CD4-positive, alpha-beta T cell treated with Interleukin-12 subunit alpha and Interleukin-12 subunit beta, for 1 hour (primary cell): ENCODE data around the gene ATP5F1A.
"Not testable (repeated sequence)": the region's sequence is repeated elsewhere in the genome, so short reads cannot be mapped to it uniquely, and the experiment has no call there.

Experiments used
- DNase-seq: peaks from one replicate; pipeline ENCODE4 v3.0.0-alpha.2; 2020

ATP5F1A gene

DNA sequence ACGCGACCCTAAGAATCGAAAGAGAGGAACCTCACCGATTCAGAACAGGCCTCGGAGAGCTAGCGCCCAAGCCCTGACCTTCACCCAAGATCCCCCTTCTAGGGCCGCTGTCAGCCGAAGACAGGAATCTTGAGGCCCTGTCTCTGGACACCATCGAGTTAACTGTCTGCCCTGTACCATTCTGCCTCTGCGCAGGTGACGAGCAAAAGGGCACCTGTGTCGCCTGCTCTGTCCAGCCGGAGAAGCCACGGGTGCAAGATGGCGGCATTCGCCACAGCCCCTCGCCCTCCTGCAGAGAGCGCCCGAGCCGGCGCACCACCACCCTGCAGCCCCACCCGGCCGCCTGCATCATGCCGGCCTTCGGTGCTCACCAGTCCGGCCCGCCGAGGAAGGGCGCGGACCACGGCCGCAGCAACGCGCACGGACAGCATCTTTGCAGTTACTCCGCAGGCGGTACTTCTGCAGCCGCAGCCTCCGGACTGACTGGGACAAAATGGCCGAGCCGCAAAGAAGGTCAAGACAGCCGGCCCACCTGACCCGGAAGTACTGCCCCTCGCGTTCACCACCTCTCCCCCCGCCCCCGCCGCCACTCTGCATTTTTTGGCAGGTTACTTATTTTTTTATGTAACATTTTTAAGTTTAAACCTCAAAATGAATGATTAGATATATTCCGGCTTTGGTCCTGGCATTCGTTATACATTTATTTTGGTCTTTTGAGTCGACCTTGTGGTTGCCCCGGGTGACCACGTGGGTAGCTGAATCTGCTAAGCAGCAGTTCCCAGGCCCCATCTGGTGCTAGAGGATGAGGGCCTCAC lies at the start of gene ATP5F1A:
Gene ATP5F1A, minus strand, starts transcription at position 496 of the 815 bp plus-strand sequence. Its CDS starts 65 bp downstream, at position 431.
- DNase-seq, result peak; percentile 84

DNA sequence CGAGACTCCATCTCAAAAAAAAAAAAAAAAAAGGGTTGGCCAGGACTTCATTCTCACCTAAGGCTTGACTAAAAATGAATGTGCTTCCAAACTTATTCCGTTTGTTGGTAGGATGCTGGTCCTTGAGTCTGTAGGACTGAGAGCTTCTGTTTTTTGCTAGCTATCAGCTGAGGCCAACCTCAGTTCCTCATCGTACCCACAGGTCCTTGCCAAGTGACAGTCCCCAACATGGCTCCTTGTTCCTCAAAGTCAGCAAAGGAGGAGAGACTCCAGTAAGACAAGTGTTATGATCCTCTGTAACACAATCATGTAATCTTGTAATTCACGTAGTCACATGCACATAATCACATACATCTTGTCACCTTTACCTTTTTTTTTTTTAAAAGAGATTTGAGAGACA lies 43.1 kb upstream of the ATP5F1A start:
- DNase-seq, result no peak

DNA sequence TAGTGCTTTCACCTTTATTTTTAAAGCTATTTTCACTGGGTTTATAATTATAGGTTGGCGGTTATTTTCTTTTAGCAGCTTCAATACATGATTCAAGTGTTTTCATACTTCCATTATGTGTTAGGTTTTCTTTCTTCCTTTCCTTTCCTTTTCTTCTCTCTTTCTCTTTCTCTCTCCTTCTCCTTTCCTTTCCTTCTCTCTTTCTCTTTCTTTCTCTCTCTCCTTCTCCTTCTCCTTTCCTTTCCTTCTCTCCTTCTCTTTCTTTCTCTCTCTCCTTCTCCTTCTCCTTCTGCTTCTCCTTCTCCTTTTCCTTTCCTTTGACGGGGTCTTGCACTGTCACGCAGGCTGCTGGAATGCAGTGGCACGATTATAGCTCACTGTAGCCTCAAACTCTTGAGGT lies 42.1 kb upstream of the ATP5F1A start:
- no peak for DNase-seq

DNA sequence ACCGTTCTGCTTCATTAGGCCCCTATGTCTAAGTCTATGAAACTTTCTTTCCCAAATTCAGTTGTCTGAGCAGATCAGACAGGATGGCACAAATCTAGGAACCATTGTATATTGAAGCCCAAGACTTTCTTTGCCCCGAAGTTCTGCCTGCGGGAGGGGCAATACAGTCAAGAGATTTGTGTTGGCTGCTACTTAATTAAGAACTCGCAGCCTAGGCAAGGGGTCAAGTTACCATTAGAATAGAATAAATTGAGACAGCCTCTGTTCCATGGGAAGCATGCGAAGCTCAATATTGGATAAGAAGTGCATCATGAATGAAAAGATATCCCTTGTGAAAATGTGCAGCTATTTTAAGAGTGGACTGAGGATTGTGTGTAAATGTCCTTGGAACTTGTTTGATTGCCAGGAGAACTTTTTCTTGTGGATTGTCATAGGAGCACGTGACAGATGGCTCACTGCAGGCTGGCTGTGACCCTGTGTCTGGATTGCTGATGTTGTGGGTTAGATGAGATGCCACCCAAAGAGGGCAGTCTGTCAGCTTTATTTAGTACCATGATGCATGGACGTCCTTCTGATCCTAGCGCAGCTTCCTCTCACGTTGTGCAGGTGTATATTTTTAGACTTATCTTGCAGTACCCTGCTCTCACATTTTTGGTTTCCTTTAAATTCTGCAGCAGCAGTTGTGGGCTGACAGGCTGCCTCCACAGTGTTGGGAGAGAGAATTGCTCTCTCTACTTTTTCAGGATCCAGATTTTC lies 37.0 kb upstream of the ATP5F1A start:
- no peak for DNase-seq

DNA sequence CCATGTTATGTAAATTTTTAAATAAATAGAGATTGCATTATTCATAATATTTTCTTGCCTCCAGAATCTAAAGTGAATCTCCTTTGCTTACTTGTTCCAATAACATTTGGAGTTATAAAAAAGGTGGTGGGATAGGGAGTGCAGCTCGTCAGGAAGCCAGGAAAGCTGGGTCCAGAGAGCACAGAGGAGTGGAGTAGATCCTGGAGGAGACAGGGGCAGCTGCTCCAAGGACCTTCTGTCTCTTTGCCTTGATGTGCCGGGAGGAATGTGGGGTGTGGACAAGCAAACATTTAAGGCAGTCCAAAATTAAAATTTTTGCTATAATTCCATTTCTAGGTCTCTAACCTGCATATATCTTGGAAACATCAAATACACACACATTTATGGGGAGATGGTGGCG lies 35.4 kb upstream of the ATP5F1A start:
- DNase-seq, result no peak

DNA sequence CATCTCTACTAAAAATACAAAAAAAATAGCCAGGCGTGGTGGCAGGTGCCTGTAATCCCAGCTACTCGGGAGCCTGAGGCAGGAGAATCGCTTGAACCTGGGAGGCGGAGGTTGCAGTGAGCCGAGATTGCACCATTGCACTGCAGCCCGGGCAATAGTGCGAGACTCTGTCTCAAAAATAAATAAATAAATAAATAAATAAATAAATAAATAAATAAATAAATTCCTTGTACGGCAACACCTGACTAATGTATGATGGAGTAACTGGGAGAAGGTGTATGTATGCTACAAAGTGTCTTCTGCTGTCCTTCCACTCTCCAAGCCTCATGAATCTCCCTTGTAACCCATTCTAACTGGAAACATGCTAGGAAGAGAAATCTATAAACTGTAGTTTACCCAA lies 32.5 kb upstream of the ATP5F1A start:
- DNase-seq, result not testable (repeated sequence)

DNA sequence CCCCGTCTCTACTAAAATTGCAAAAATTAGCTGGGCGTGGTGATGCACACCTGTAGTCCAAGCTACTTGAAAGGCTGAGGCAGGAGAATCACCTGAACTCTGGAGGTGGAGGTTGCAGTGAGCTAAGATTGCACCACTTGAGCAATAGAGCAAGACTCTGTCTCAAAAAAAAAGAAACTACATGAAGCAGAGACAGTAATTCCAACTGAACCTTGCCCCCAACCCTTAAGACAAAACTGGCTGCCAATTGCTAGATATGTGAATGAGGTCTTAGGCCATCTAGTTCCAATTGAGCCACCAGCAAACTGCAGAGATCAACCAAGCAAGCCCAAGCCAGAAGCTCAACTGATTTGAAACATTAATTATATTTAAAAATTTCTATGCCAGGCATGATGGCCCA lies 32.0 kb upstream of the ATP5F1A start:
- no peak for DNase-seq

DNA sequence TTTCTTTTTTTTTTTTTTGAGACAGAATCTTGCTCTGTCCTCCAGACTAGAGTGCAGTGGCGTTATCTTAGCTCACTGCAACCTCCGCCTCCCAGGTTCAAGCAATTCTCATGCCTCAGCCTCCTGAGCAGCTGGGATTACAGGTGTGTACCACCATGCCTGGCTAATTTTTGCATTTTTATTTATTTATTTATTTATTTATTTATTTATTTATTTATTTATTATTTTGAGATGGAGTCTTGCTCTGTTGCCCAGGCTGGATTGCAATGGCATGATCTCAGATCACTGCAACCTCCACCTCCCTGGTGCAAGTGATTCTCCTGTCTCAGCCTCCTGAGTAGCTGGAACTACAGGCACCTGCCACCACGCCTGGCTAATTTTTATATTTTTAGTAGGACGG lies 28.5 kb upstream of the ATP5F1A start:
- not testable (repeated sequence) for DNase-seq

DNA sequence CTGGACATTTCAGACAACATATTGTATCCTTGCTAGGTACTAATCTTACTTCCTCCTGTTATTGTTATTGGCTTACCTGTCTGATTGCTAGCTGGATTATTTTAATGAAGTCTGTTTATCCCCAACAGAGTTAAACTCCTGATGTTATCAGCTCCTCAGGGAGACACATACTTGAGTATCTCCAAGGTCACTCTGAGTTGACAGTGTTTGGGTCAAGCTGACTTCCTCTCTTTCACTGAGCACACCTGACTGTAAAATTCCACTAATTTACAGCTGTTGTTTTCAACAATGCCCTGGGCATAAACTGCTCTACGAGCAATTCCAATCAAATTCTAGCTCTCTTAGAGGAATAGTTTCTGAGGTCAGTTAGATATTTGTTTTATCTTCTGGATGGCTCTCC lies 15.7 kb upstream of the ATP5F1A start:
- no peak for DNase-seq

DNA sequence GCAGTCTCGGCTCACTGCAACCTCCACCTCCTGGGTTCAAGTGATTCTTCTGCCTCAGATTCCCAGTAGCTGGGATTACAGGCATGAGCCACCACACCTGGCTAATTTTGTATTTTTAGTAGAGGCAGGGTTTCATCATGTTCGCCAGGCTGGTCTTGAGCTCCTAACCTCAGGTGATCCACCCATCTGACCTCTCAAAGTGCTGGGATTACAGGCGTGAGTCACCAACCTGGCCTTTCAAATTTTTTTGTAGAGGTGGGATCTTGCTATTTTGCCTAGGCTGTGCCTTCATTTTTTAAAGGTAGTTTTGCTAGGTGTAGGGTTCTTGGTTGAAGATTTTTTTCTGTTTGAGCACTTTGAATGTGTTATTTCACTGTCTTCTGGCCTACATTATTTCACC lies 12.3 kb upstream of the ATP5F1A start:
- no peak for DNase-seq

DNA sequence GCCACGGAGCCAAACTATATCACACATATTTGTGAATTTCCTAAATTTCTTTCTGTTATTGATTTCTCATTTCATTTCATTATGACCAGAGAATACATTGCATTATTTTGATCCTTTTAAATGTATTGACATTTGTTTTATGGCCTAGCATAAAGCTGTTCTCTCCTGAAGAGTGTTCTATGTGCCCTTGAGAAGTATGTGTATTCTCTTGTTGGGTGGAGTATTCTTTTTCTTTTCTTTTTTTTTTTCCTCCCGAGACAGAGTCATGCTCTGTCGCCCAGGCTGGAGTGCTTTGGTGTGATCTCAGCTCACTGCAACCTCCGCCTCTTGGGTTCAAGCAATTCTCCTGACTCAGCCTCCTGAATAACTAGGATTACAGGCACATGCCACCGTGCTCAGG lies 11.3 kb upstream of the ATP5F1A start:
- no peak for DNase-seq

DNA sequence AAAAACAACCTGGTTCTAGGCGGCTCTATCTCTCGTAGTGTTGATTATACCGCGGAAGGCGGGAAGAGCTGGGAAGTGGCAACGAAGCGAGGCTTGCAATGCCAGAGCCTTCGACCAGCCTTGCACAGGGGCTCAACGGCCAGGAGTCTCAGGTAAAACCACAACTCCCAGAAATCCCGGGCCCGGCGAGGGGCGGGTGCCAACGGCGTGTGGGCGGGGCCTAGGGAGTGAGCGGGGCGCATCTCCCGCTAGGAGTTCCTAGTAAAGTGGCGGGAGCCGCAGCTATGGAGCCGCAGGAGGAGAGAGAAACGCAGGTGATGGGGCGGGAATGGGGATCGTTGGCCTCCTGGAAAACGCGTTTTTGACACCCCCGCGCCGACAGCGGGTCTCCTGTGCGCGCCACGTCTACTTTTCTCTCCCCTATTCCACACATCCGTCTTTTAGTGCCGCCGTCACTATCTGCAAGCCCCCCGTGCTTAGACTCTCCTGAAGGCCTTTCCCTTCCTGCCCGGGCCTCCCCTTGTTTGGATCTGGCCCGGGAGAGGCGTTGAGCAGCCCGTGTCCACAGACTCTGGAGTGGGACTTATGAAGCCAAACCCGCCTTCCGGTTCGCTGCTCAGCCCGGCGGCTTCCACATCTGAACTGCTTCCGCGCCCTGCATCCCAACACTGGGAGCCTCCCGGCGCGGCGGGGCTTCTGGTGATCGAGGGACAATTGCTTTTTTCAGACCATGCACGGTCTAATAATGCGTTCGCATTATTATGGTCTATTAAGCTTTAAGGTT lies 6.2 kb upstream of the ATP5F1A start, which contains the start of gene HAUS1:
Gene HAUS1, plus strand, starts transcription at position 258 of the 784 bp plus-strand sequence. Its CDS starts 27 bp downstream, at position 285.
- DNase-seq, result peak; percentile 80

DNA sequence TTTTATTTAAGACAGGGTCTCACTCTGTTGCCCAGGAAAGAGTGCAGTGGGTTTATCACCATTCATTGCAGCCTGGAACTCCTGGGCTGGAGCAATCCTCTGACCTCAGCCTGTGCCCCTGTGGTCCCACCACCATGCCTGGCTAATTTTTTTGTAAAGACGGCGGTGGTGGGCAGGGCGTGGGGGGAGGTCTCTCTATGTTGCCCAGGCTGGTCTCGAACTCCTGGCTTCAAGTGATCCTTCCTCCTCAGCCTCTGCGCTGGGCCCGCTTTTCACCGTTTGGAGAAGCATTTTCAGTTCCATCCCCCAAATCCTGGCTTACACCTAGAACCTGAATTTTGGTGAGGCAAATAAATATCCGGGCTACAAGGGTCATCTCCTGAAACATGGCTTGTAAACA lies 1.4 kb upstream of the ATP5F1A start:
- no peak for DNase-seq

DNA sequence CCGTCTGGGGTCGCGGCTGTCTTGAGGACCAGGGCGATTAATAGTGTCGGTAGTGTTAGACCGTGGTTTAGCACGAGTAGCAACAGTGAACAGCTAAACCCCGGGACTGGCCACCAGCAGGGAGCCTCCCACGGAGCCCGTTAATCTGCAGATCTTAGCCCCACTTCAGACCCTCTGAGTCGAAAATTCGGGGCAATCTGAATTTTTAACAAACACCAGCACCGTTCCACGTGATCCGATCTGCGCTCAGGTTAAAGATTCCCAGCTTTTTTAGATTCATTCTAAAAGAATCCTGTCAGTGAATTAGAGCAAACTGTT lies 479 bp upstream of the ATP5F1A start:
- DNase-seq, result no peak

DNA sequence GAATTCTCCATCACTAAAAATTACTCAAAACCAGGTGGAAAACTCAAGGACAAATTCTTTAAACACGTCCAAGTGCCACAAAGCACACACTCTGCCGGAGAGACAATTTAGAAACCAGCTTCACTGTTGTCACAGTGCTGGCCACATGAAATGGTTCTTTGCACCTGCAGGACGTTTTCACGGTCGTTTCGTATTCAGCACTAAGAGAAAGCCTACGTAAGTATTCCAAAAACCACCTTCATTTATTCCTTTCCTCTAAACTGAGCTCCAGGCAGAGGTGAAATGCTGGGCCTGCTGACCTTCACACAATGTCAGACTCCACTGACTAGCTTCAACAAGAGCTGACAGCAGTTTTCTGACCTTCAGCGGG lies 680 bp downstream of the ATP5F1A start:
- DNase-seq, result peak; percentile 32

DNA sequence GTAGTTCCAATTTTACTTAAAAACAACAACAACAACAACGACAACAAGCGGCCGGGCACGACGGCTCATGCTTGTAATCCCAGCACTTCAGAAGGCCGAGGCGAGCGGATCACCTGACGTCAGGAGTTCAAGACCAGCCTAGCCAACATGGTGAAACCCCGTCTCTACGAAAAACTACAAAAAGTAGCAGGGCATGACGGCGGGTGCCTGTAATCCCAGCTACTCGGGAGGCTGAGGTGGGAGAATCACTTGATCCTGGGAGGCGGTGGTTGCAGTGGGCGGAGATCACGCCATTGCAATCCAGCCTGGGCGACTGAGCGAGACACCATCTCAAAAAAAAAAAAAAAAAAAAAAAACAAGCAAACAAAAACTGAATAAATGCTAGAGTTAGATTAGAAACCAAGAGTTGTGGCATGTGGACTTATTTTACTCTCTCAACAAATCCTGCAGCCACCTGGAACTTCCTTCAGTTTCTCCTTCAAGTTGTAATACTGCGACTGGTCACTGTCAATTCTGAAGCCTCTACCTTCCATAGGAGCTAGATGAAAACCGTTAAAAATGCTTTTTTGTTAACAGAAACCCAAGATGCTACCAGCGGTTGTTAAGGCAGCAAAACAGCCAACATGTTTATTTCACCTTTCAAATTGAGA lies 1.3 kb downstream of the ATP5F1A start:
- DNase-seq, result no peak

DNA sequence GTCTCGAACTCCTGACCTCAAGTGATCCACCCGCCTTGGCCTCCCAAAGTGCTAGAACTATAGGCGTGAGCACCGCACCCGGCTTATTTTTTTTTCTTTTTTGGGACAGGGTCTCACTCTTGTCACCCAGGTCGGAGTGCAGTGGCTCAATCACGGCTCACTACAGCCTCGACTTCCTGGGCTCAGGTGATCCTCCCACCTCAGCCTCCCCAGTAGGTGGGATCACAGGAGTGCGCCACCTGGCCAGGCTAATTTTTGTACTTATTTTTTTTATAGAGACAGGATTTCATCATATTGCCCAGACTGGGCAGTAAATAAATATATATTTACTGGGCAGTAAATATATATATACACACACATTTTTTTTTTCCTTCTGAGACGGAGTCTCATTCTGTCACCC lies 2.6 kb downstream of the ATP5F1A start:
- no peak for DNase-seq

DNA sequence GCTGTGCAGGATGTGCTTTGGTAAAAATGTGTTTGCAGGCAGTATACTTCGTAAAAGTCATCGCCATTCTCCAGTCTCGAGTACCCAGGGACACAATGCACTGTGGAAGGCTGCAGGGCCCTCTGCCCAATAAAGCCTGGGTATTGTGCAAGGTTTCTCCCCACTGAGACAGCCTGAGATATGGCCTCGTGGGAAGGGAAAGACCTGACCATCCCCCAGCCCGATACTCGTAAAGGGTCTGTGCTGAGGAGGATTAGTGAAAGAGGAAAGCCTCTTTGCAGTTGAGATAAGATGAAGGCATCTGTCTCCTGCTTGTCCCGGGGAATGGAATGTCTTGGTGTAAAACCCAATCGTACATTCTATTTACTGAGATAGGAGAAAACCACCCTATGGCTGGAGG lies 9.6 kb downstream of the ATP5F1A start:
- not testable (repeated sequence) for DNase-seq

DNA sequence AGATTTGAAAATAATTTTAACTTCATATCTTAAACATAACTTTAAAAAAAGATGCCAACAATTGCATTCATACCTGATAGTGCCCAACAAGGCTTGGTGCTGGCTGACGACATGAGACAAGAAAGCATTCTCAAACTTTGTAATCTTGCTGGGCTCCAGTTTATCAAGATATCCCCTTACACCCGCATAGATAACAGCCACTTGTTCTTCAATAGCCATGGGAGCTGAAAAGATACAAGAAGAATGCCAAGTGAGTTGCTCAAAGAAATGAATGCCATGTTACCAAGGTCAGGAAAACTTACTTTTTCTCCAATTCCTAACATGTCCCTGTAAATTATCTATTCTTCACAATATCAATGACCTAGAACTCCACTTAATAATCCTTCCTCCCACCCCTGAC lies 13.7 kb downstream of the ATP5F1A start:
- no peak for DNase-seq

DNA sequence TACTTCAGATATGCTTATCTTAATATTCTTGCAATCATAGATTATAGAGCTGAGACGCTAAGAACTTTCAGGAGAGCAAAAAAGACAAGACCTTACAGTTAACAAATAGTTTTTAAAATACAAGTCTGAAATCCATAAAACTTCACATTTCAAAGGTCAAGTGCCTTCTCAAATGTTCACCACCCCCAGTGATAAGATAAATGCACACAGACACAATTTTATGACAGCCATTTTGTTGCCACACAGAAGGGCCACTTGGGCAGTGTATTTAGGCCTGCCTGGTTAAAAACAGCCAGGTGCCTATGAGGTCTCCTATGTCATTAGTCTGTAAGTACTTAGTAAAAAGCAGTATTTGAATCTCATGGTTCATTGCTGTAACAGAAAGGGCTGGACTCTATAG lies 17.9 kb downstream of the ATP5F1A start:
- DNase-seq, result no peak

DNA sequence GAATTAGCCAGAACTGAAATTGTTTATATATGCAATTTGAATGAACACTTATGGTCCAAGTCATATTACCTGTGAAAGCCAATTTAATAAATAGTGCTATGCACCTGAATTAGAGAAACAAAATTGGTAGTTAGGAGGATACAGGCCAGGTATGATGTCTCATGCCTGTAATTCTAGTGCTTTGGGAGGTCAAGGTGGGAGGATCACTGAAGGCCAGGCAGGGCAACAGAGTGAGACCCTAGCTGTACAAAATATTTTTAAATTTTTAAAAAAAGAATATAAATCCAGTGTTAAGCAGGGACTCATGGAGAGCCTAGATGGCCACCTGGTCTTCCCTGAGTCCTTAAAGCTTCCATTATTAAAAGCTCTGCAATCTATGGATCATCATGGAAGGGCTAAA lies 18.8 kb downstream of the ATP5F1A start:
- DNase-seq, result no peak

DNA sequence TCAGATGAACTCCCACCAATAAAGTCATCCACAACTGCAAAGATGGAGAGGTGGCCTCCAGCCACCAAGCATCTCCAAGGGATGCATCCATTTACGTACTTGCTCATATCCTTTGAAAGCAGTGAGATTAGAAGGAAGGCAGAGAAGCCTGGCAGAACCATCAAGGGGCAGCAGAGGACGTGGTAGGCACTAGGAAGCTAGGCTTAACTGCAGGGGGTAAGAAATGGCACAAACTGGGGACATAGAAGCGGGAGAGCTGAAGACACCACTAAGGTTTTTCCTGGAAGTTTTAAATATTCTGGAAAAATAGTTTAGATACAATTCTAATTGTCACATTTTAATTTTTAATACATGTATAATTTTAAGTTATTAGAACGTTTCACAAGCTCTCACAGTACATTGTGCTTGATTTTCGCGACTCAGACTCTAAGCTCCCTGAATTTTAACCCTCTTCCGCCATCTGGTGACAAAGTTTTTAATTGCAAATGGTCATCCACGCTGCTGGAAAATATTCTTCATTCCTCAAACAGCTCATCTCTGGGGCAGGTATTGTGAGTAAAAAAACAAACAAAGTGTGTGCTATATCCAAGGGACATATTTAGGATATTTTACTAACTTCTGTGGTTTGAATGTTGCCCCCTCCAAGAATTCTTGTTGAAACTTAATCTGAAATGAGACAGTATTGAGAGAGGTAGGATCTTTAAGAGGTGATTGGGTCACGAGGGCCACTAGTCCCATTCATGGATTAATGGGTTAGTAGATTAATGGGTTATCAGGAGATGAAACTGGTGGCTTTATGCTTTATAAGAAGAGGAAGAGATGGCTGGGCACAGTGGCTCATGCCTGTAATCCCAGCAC lies 24.4 kb downstream of the ATP5F1A start:
- DNase-seq, result peak; percentile 80
